Measurements from ENCODE around the gene ARL15. TPM values are rescaled to one million over a fixed set of nuclear protein-coding genes. Genes with fewer than 3 reads are reported as not detected.
A peak's percentile ranks its signal among the peaks of the same experiment; 100 is the strongest.

Gene ARL15
- total and polyA plus RNA-seq, 2 of the 4 experiments (the other 2 are of a cell fraction) = 7.3 to 19.2 TPM

DNA sequence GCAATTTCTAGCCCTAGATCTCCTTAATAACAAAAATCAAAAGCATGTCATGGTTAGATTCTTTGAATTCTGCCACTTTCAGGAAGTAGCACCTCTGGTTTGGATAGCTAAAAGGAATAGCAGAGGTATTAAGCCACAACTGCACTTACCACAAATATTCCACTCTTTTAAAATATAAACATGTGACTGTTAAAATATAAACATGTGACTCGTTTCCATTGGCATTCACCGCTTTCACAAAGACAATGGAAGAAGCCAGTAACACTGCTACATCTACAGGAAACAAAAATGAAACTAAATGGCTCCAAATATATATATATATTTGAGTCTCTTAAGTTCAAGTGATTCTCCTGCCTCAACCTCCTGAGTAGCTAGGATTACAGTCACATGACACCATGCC, 222.9 kb downstream of the ARL15 start:
- Histone ChIP-seq H3K23ac (ENCODE audit: low read depth, low read length) (0 out of 2 replicates have a peak overlapping the region, but pooled peaks have one; percentile 16), H2AFZ (replicated peaks; ENCODE audit: low read length, poor library complexity) (no peak overlapping the region), H4K91ac (ENCODE audit: insufficient read depth, low read depth, low read length) (peak overlapping the region; percentile 92), H3K18ac (ENCODE audit: low read depth, low read length) (peak overlapping the region; percentile 74), H3K4me3 (ENCODE audit: insufficient read depth, low read depth, low read length) (no peak overlapping the region), H4K8ac (ENCODE audit: low read depth in 2 of 2, low read length in 2 of 2) (peak overlapping the region; percentile 88 to 91), H3K9me3 (ENCODE audit: control insufficient read depth, insufficient read depth, low read length) (no peaks in the 10 kb centered on the region), H2BK120ac (ENCODE audit: low read depth, low read length) (peak overlapping the region; percentile 96), H3K27me3 (ENCODE audit: control insufficient read depth, insufficient read depth, low read length) (no peaks in the 10 kb centered on the region), H4K5ac (ENCODE audit: low read depth, low read length) (peak overlapping the region; percentile 77), H3K56ac (ENCODE audit: extremely low read depth, insufficient read depth, low read length) (peak overlapping the region; percentile 44; the same call in 1 of the 2 replicates), H4K20me1 (ENCODE audit: insufficient read depth, low read length) (no peaks in the 10 kb centered on the region), H3K36me3 (ENCODE audit: control insufficient read depth, insufficient read depth, low read length) (no peaks in the 10 kb centered on the region), H2BK5ac (ENCODE audit: low read depth, low read length, poor library complexity, severe bottlenecking) (peak overlapping the region; percentile 90), H3K4me1 (ENCODE audit: control insufficient read depth, insufficient read depth, low read length) (peaks cover 15% of the 10 kb centered on the region), H2AK5ac (ENCODE audit: low read depth, low read length) (peak overlapping the region; percentile 96; the same call in 1 of the 2 replicates), H2BK20ac (ENCODE audit: low read depth, low read length) (peak overlapping the region; percentile 97), H3K9me1 (ENCODE audit: insufficient read depth, low read length) (no peaks in the 10 kb centered on the region), H3K4me2 (ENCODE audit: low read depth, low read length) (peak overlapping the region; percentile 48), H3K14ac (replicated peaks; ENCODE audit: low read depth, low read length) (peak overlapping the region; percentile 15; the same call in 1 of the 2 replicates), H3K79me1 (ENCODE audit: low read depth in 1 of 2, low read length in 2 of 2) (peaks cover 0 to 3% of the 10 kb centered on the region in 2 experiments; a peak in 1 of 4 replicates), H3K4ac (ENCODE audit: low read depth, low read length) (peak overlapping the region; percentile 73), H2BK15ac (ENCODE audit: low read depth, low read length) (0 out of 3 replicates have a peak overlapping the region, but pooled peaks have one; percentile 85), H2AK9ac (replicated peaks; ENCODE audit: low read depth, low read length, poor library complexity) (no peak overlapping the region), H3K27ac (ENCODE audit: insufficient read depth, low read length) (peak overlapping the region; percentile 90), H3K9ac (ENCODE audit: low read depth, low read length) (no peak overlapping the region)
- TF ChIP-seq, protein P1, sequence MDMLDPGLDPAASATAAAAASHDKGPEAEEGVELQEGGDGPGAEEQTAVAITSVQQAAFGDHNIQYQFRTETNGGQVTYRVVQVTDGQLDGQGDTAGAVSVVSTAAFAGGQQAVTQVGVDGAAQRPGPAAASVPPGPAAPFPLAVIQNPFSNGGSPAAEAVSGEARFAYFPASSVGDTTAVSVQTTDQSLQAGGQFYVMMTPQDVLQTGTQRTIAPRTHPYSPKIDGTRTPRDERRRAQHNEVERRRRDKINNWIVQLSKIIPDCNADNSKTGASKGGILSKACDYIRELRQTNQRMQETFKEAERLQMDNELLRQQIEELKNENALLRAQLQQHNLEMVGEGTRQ (IDR thresholded peaks at IDR 0.05; ENCODE audit: low read depth, low read length) = peak; percentile 72
- TF ChIP-seq BHLHE40 (IDR thresholded peaks at IDR 0.05; ENCODE audit: low read depth, low read length) (peak; percentile 74), RAD21 (IDR thresholded peaks at IDR 0.05; ENCODE audit: low read length) (no peak), RCOR1 (IDR thresholded peaks at IDR 0.05; ENCODE audit: insufficient replicate concordance, low read length) (peak; percentile 11), CEBPB (IDR thresholded peaks at IDR 0.05; ENCODE audit: low read depth, low read length) (peak; percentile 35; the same call in 1 of the 2 replicates), NFE2L2 (IDR thresholded peaks at IDR 0.05; ENCODE audit: low read depth, low read length) (no peak), FOS (IDR thresholded peaks at IDR 0.05; ENCODE audit: low read depth, low read length) (peak; percentile 90), MAZ (IDR thresholded peaks at IDR 0.05; ENCODE audit: borderline replicate concordance, low read depth, low read length) (no peak), SMC3 (IDR thresholded peaks at IDR 0.05; ENCODE audit: low read depth, low read length) (no peak), MAFK (IDR thresholded peaks at IDR 0.05; ENCODE audit: low read depth, low read length) (no peak), POLR2A (IDR thresholded peaks at IDR 0.05; ENCODE audit: low read depth, low read length) (no peak), MXI1 (IDR thresholded peaks at IDR 0.05; ENCODE audit: borderline replicate concordance, low read depth, low read length) (no peak), CHD1 (IDR thresholded peaks at IDR 0.05; ENCODE audit: low read depth, low read length) (no peak)
- TF ChIP-seq, protein P2, sequence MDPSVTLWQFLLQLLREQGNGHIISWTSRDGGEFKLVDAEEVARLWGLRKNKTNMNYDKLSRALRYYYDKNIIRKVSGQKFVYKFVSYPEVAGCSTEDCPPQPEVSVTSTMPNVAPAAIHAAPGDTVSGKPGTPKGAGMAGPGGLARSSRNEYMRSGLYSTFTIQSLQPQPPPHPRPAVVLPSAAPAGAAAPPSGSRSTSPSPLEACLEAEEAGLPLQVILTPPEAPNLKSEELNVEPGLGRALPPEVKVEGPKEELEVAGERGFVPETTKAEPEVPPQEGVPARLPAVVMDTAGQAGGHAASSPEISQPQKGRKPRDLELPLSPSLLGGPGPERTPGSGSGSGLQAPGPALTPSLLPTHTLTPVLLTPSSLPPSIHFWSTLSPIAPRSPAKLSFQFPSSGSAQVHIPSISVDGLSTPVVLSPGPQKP (IDR thresholded peaks at IDR 0.05; ENCODE audit: borderline replicate concordance, low read depth, low read length) = no peak
- TF ChIP-seq, protein P3, sequence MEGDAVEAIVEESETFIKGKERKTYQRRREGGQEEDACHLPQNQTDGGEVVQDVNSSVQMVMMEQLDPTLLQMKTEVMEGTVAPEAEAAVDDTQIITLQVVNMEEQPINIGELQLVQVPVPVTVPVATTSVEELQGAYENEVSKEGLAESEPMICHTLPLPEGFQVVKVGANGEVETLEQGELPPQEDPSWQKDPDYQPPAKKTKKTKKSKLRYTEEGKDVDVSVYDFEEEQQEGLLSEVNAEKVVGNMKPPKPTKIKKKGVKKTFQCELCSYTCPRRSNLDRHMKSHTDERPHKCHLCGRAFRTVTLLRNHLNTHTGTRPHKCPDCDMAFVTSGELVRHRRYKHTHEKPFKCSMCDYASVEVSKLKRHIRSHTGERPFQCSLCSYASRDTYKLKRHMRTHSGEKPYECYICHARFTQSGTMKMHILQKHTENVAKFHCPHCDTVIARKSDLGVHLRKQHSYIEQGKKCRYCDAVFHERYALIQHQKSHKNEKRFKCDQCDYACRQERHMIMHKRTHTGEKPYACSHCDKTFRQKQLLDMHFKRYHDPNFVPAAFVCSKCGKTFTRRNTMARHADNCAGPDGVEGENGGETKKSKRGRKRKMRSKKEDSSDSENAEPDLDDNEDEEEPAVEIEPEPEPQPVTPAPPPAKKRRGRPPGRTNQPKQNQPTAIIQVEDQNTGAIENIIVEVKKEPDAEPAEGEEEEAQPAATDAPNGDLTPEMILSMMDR (conservative IDR thresholded peaks at IDR 0.05; ENCODE audit: low read depth, low read length) = no peak
- BruUV-seq (replicated peaks) = no TSS peak
- in situ Hi-C loops (cut with MboI; ENCODE audit: low sequenced_read_pairs) = no loop called here
- DNase-seq = peak; percentile 95
- CTCF ChIA-PET = interaction anchor here (1.1 kb wide), 1 partner anchor 11 kb away, joined by 3 read pairs; no protein-coding TSS in a partner anchor
- no CpG with 5 or more reads among the region's 2 CpGs for WGBS, 2 experiments (ENCODE audit: extremely low coverage in 2 of 2, insufficient read length in 1 of 2)
- intact Hi-C loops (cut with micrococcal nuclease) = loop anchor here (1.0 to 2.0 kb wide), 2 partner anchors 24 to 609 kb away; no protein-coding TSS in a partner anchor
- POLR2A ChIA-PET (ENCODE audit: unreplicated experiment) = no interaction called here
- peak; percentile 76 for ATAC-seq (ENCODE audit: low read depth)
- dilution Hi-C loops (cut with HindIII; ENCODE audit: low sequenced_read_pairs, unreplicated experiment) = no loop called here
